Lower lobe of right lung (tissue), 2 donors: Measurements from ENCODE around the gene TTC28. TPM values are rescaled to one million over a fixed set of nuclear protein-coding genes. Genes with fewer than 3 reads are reported as not detected.

Experiments used
- ATAC-seq, 2 donors: fragments of 200-7000 bp; cut with Tn5 transposase; one replicate each; pipeline ENCODE4 v1.9.1; 2020 to 2022; ENCODE audit warnings: mild to moderate bottlenecking in 2 of 2, moderate library complexity in 2 of 2
- DNase-seq: peaks from one replicate; pipeline ENCODE4 v3.0.0-alpha.2; 2020
- H3K27ac ChIP-seq: fragments of 200-600 bp; one replicate; pipeline ENCODE4 v1.8.0; 2022
- H3K27me3 ChIP-seq: fragments of 200-600 bp; one replicate; pipeline ENCODE4 v1.8.0; 2022; ENCODE audit warnings: low read depth
- H3K36me3 ChIP-seq: fragments of 200-600 bp; one replicate; pipeline ENCODE4 v1.8.0; 2022; ENCODE audit warnings: mild to moderate bottlenecking
- H3K4me1 ChIP-seq: fragments of 200-600 bp; one replicate; pipeline ENCODE4 v1.8.0; 2022
- H3K4me3 ChIP-seq: fragments of 200-600 bp; one replicate; pipeline ENCODE4 v1.8.0; 2022; ENCODE audit warnings: mild to moderate bottlenecking
- H3K9me3 ChIP-seq: fragments of 200-600 bp; one replicate; pipeline ENCODE4 v1.8.0; 2022
- CTCF ChIP-seq: fragments of 200-600 bp; IDR thresholded peaks from one replicate; pipeline ENCODE4 v1.8.0; 2022; ENCODE audit warnings: antibody characterized with exemption, mild to moderate bottlenecking
- intact Hi-C: fragments of 100-400 bp; cut with DNase I; formaldehyde crosslinking; loops from one replicate; pipeline ENCODE4 v1.11.0; 2022
- total RNA-seq: library from RNA; stranded (reverse); fragmentation: NEBNext Ultra II Directional; extraction: Animal tissue kit (Norgen Biotek cat#: 25700); gene quantifications from one replicate; pipeline ENCODE4 v1.2.1, GENCODE V29; 2021
- donor health status: DM: no; HTN: yes; CAD: no; lungs with severe emphysema.

TTC28 gene
- total RNA-seq, 1 donor from 2014 or later: 39.6 TPM

GRCh38 chr22:28237112-28237511, 442.5 kb downstream of the TTC28 start:
- Histone ChIP-seq H3K27me3 (no peaks in the 10 kb centered on the region), H3K9me3 (no peaks in the 10 kb centered on the region), H3K36me3 (no peaks in the 10 kb centered on the region), H3K4me1 (no peaks in the 10 kb centered on the region), H3K4me3 (no peak overlapping the region), H3K27ac (no peak overlapping the region)
- no peak for DNase-seq
- no peak for TF ChIP-seq CTCF
- intact Hi-C loops: no loop called here
- ATAC-seq: no peak

GRCh38 chr22:28232204-28232603, 447.4 kb downstream of the TTC28 start:
- DNase-seq: no peak
- Histone ChIP-seq H3K27ac (no peak overlapping the region), H3K4me3 (no peak overlapping the region), H3K36me3 (no peaks in the 10 kb centered on the region), H3K9me3 (no peaks in the 10 kb centered on the region), H3K27me3 (no peaks in the 10 kb centered on the region), H3K4me1 (peaks cover 14% of the 10 kb centered on the region)
- no peak for TF ChIP-seq CTCF
- no peak for ATAC-seq
- intact Hi-C loops: no loop called here

- TF ChIP-seq CTCF: no peak
- no peaks in the 10 kb centered on the region for H3K27me3 ChIP-seq
Observed at GRCh38 chr22:28231441-28231840, 448.2 kb downstream of the TTC28 start.

GRCh38 chr22:28230671-28231070, 449.0 kb downstream of the TTC28 start:
- intact Hi-C loops: no loop called here
- Histone ChIP-seq H3K27ac (no peak overlapping the region), H3K27me3 (no peaks in the 10 kb centered on the region), H3K4me1 (peaks cover 14% of the 10 kb centered on the region), H3K36me3 (no peaks in the 10 kb centered on the region), H3K4me3 (no peak overlapping the region), H3K9me3 (no peaks in the 10 kb centered on the region)
- ATAC-seq (no peak), DNase-seq (no peak)
- TF ChIP-seq CTCF: no peak

More at GRCh38 chr22:28231441-28231840, 448.2 kb downstream of the TTC28 start:
- H3K9me3 ChIP-seq: no peaks in the 10 kb centered on the region
- intact Hi-C loops: no loop called here
- DNase-seq (no peak), ATAC-seq (no peak)
- no peak overlapping the region for H3K27ac ChIP-seq
- H3K36me3 ChIP-seq: no peaks in the 10 kb centered on the region
- H3K4me3 ChIP-seq: no peak overlapping the region
- H3K4me1 ChIP-seq: peaks cover 14% of the 10 kb centered on the region

GRCh38 chr22:28229566-28230485, 449.8 kb downstream of the TTC28 start:
- Histone ChIP-seq H3K9me3 (no peaks in the 10 kb centered on the region), H3K27me3 (no peaks in the 10 kb centered on the region), H3K36me3 (no peaks in the 10 kb centered on the region), H3K4me3 (no peak overlapping the region), H3K4me1 (peaks cover 14% of the 10 kb centered on the region), H3K27ac (no peak overlapping the region)
- ATAC-seq (no peak), DNase-seq (no peak)
- no peak for TF ChIP-seq CTCF
- intact Hi-C loops: no loop called here
